ENCODE measurements around the gene SGIP1.

Gene SGIP1

GRCh38 chr1:66506393-66506687 lies 27.6 kb upstream of the SGIP1 start:
- H3K4me3 ChIP-seq (ENCODE audit: low read depth, low read length), result no peak overlapping the region
- no peak for TF ChIP-seq CTCF (IDR thresholded peaks at IDR 0.05; ENCODE audit: low read depth, low read length, missing control alignments)
- no peak for DNase-seq (ENCODE audit: low read depth)

- no peak for DNase-seq (ENCODE audit: low read depth)
- no peak for TF ChIP-seq CTCF (IDR thresholded peaks at IDR 0.05; ENCODE audit: low read depth, low read length, missing control alignments)
Observed at GRCh38 chr1:66506991-66507390, 27.0 kb upstream of the SGIP1 start.

GRCh38 chr1:66510407-66510806 lies 23.5 kb upstream of the SGIP1 start:
- no peak for TF ChIP-seq CTCF (IDR thresholded peaks at IDR 0.05; ENCODE audit: low read depth, low read length, missing control alignments)
- H3K4me3 ChIP-seq (ENCODE audit: low read depth, low read length), result no peak overlapping the region
- no peak for DNase-seq (ENCODE audit: low read depth)

More at GRCh38 chr1:66506991-66507390, 27.0 kb upstream of the SGIP1 start:
- no peak overlapping the region for H3K4me3 ChIP-seq (ENCODE audit: low read depth, low read length)

- no peak for TF ChIP-seq CTCF (IDR thresholded peaks at IDR 0.05; ENCODE audit: low read depth, low read length, missing control alignments)
- DNase-seq (ENCODE audit: low read depth), result no peak
- no peak overlapping the region for H3K4me3 ChIP-seq (ENCODE audit: low read depth, low read length)
Observed at GRCh38 chr1:66511118-66511517, 22.8 kb upstream of the SGIP1 start.

- H3K4me3 ChIP-seq (ENCODE audit: low read depth, low read length), result no peak overlapping the region
- TF ChIP-seq CTCF (IDR thresholded peaks at IDR 0.05; ENCODE audit: low read depth, low read length, missing control alignments), result no peak
- DNase-seq (ENCODE audit: low read depth), result no peak
Observed at GRCh38 chr1:66517959-66518358, 16.0 kb upstream of the SGIP1 start.

- DNase-seq (ENCODE audit: low read depth), result no peak
- no peak for TF ChIP-seq CTCF (IDR thresholded peaks at IDR 0.05; ENCODE audit: low read depth, low read length, missing control alignments)
- no peak overlapping the region for H3K4me3 ChIP-seq (ENCODE audit: low read depth, low read length)
Observed at GRCh38 chr1:66518654-66519053, 15.3 kb upstream of the SGIP1 start.

- no peak for DNase-seq (ENCODE audit: low read depth)
- no peak overlapping the region for H3K4me3 ChIP-seq (ENCODE audit: low read depth, low read length)
- no peak for TF ChIP-seq CTCF (IDR thresholded peaks at IDR 0.05; ENCODE audit: low read depth, low read length, missing control alignments)
Observed at GRCh38 chr1:66519992-66520391, 14.0 kb upstream of the SGIP1 start.
